DOHH2 (cell line): ENCODE measurements around the gene PRKD2.

ENCODE experiments used
- H3F3A ChIP-seq: fragments of 200-600 bp; sonication (generic), shearing (Covaris generic); 2 replicates; pipeline ENCODE4 v1.6.0; 2016; ENCODE audit warnings: antibody characterized with exemption, mild to moderate bottlenecking; ENCODE audit not compliant: control insufficient read depth, insufficient read depth
- H3K27ac ChIP-seq: fragments of 200-600 bp; sonication (generic); 2 replicates; pipeline ENCODE4 v1.5.1; 2014; ENCODE audit warnings: low read depth, mild to moderate bottlenecking, low read length, moderate library complexity
- H3K27me3 ChIP-seq: fragments of 200-600 bp; sonication (generic); 2 replicates; pipeline ENCODE4 v1.6.1; 2014; ENCODE audit warnings: mild to moderate bottlenecking, low read length, mixed read lengths; ENCODE audit not compliant: control insufficient read depth
- H3K36me3 ChIP-seq: fragments of 200-600 bp; sonication (generic); 2 replicates; pipeline ENCODE4 v1.6.1; 2014; ENCODE audit warnings: mild to moderate bottlenecking, low read length, moderate library complexity, mixed read lengths; ENCODE audit not compliant: control insufficient read depth
- H3K4me1 ChIP-seq: fragments of 200-600 bp; sonication (generic); 2 replicates; pipeline ENCODE4 v1.6.1; 2014; ENCODE audit warnings: mild to moderate bottlenecking, low read length, mixed read lengths; ENCODE audit not compliant: control insufficient read depth
- H3K4me2 ChIP-seq: fragments of 200-600 bp; sonication (generic); 2 replicates; pipeline ENCODE4 v1.6.0; 2014; ENCODE audit warnings: mild to moderate bottlenecking, low read length, moderate library complexity
- H3K4me3 ChIP-seq: fragments of 200-600 bp; sonication (generic); 2 replicates; pipeline ENCODE4 v1.5.1; 2014; ENCODE audit warnings: mild to moderate bottlenecking, low read length, mixed read lengths
- H3K79me2 ChIP-seq: fragments of 200-600 bp; sonication (generic); 2 replicates; pipeline ENCODE4 v1.6.1; 2014; ENCODE audit warnings: mild to moderate bottlenecking, low read length, mixed read lengths; ENCODE audit not compliant: control insufficient read depth
- H3K9me2 ChIP-seq: fragments of 200-600 bp; sonication (generic); replicated peaks from 2 replicates; pipeline ENCODE4 v1.6.1; 2014; ENCODE audit warnings: mild to moderate bottlenecking, low read length, mixed read lengths; ENCODE audit not compliant: control insufficient read depth
- H3K9me3 ChIP-seq: fragments of 200-600 bp; sonication (generic); 2 replicates; pipeline ENCODE4 v1.6.1; 2014; ENCODE audit warnings: antibody characterized with exemption, low read length, mixed read lengths; ENCODE audit not compliant: control insufficient read depth, insufficient read depth
- H4K20me1 ChIP-seq: fragments of 200-600 bp; sonication (generic); 2 replicates; pipeline ENCODE4 v1.6.0; 2014; ENCODE audit warnings: low read depth, mild to moderate bottlenecking, antibody characterized with exemption, low read length, moderate library complexity; ENCODE audit not compliant: control insufficient read depth, insufficient read depth
- CTCF ChIP-seq: fragments of 200-600 bp; sonication (generic); IDR thresholded peaks from one replicate; pipeline ENCODE4 v1.5.1; 2014; ENCODE audit warnings: antibody characterized with exemption, mild to moderate bottlenecking, low read depth, low read length; ENCODE audit not compliant: poor library complexity, severe bottlenecking
- EZH2phosphoT487 ChIP-seq: fragments of 200-600 bp; sonication (generic); IDR thresholded peaks from 2 replicates; pipeline ENCODE4 v1.6.1; 2017; ENCODE audit warnings: borderline replicate concordance, mild to moderate bottlenecking, antibody characterized with exemption, low read length, moderate library complexity, mixed read lengths

The PRKD2 gene

GRCh38 chr19:46678110-46678732, 38.7 kb downstream of the PRKD2 start:
- Histone ChIP-seq H3F3A (no peaks in the 10 kb centered on the region), H3K4me1 (peaks cover 8% of the 10 kb centered on the region; the same call in 1 of the 2 replicates), H3K27ac (no peak overlapping the region), H3K36me3 (peaks cover 72% of the 10 kb centered on the region), H3K4me3 (no peak overlapping the region), H3K9me2 (no peaks in the 10 kb centered on the region), H4K20me1 (peaks cover 17% of the 10 kb centered on the region; the same call in 1 of the 2 replicates), H3K27me3 (no peaks in the 10 kb centered on the region), H3K4me2 (no peak overlapping the region), H3K79me2 (peaks cover 10% of the 10 kb centered on the region), H3K9me3 (no peaks in the 10 kb centered on the region)
- TF ChIP-seq CTCF, result no peak
- TF ChIP-seq EZH2phosphoT487, result no peak

- no peaks in the 10 kb centered on the region for H3K9me3 ChIP-seq
- TF ChIP-seq CTCF (no peak), EZH2phosphoT487 (no peak)
- peaks cover 65% of the 10 kb centered on the region for H3K36me3 ChIP-seq
- H4K20me1 ChIP-seq, result peaks cover 17% of the 10 kb centered on the region; the same call in 1 of the 2 replicates
- H3F3A ChIP-seq, result no peaks in the 10 kb centered on the region
- H3K79me2 ChIP-seq, result peaks cover 10% of the 10 kb centered on the region
- H3K27ac ChIP-seq, result no peak overlapping the region
- no peaks in the 10 kb centered on the region for H3K9me2 ChIP-seq
- H3K4me3 ChIP-seq, result no peak overlapping the region
- peaks cover 8% of the 10 kb centered on the region; the same call in 1 of the 2 replicates for H3K4me1 ChIP-seq
- no peak overlapping the region for H3K4me2 ChIP-seq
- H3K27me3 ChIP-seq, result no peaks in the 10 kb centered on the region
Observed at GRCh38 chr19:46674416-46675178, 42.3 kb downstream of the PRKD2 start.

GRCh38 chr19:46670813-46671212, 46.1 kb downstream of the PRKD2 start:
- H3K9me2 ChIP-seq, result no peaks in the 10 kb centered on the region
- no peak overlapping the region for H3K4me3 ChIP-seq
- H3K4me2 ChIP-seq, result no peak overlapping the region
- peaks cover 31% of the 10 kb centered on the region for H3K36me3 ChIP-seq
- H3K27me3 ChIP-seq, result no peaks in the 10 kb centered on the region
- no peak for TF ChIP-seq CTCF
- TF ChIP-seq EZH2phosphoT487, result no peak
- H4K20me1 ChIP-seq, result no peaks in the 10 kb centered on the region
- H3K9me3 ChIP-seq, result no peaks in the 10 kb centered on the region
- no peaks in the 10 kb centered on the region for H3F3A ChIP-seq
- no peak overlapping the region for H3K27ac ChIP-seq
- H3K4me1 ChIP-seq, result no peaks in the 10 kb centered on the region
- no peaks in the 10 kb centered on the region for H3K79me2 ChIP-seq
